Astrocyte of the cerebellum (primary cell): Measurements from ENCODE around the gene CCDC69.
"Not testable (repeated sequence)": the region's sequence is repeated elsewhere in the genome, so short reads cannot be mapped to it uniquely, and the experiment has no call there.

Experiments used
- DNase-seq: peaks from one replicate; pipeline ENCODE4 v3.0.0-alpha.2; 2011; ENCODE audit warnings: low read depth
- H3K4me3 ChIP-seq: 2 replicates; pipeline ENCODE4 v1.5.1; 2011; ENCODE audit warnings: mild to moderate bottlenecking, low read depth, low read length, moderate library complexity
- CTCF ChIP-seq: IDR thresholded peaks from 2 replicates; pipeline ENCODE4 v1.5.1; 2012; ENCODE audit warnings: low read length, low read depth, moderate library complexity, mild to moderate bottlenecking; ENCODE audit errors: missing control alignments
- in situ Hi-C: cut with HindIII; loops from 2 replicates; pipeline ENCODE4 v1.10.0; 2017; ENCODE audit warnings: low sequenced_read_pairs

CCDC69 gene

DNA sequence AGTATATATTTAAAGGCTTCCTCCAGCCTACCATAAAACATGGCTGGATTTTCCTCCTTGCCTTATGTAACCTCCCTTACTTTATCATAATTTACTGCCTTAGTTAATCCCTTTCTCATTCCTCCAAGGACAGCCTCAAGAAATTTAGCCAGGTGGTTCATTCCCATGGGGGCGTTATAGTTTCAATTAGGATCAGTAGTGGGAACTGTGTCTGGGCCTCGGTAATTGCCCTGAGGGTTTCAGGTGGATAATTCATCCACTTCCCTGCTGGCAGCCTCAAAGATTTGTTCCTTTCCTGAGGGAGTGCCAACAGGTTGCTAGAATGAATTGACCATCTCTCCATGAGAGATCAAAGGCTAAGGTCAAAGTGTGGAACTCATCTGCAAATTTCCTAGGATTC, 24.8 kb upstream of the CCDC69 start:
- H3K4me3 ChIP-seq = no peak overlapping the region
- in situ Hi-C loops = no loop called here
- TF ChIP-seq CTCF = no peak
- no peak for DNase-seq

DNA sequence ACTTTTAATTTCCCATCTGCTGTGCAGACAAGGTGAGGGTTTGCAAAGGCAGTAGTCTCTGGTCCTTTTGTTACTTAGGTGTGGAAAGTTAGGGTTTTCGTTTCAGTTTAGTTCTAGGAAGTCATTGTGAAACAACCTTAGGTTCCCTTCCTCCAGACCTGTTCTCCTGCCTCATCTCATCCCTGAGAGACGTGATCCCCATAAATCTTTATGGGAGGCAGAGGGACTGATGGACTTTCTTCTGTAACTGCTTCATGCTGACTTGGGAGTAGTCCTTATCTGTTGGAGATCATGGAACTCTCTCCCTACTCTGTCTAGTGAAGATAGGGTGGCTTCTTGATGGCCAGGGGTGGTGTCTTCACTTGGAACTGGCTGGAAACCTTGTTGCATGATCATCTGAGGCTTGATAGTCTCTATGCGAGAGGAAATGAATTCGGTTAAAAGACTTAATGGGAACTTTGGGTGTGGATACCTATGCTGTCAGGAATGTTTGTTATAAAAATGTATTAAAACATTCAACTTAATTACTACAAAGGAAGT, 21.9 kb upstream of the CCDC69 start:
- no peak for DNase-seq

DNA sequence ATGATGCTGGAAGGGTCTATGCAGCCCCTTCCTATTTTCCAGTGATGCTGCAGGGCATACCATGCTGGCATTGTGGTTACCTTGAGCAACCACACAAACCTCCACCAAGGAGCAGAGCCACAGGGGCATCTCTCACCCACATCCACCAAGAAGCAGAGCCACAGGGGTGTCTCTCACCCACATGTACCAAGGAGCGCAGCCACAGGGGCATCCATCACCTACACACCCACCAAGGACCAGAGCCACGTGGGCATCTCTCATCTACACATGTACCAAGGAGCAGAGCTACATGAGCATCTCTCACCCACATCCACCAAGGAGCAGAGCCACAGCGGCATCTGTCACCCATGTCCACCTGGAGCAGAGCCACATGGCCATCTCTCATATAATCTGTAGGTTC, 20.3 kb upstream of the CCDC69 start:
- TF ChIP-seq CTCF = no peak
- in situ Hi-C loops = no loop called here

More for the DNA sequence above, 21.9 kb upstream of the CCDC69 start:
- in situ Hi-C loops = no loop called here
- H3K4me3 ChIP-seq = no peak overlapping the region
- no peak for TF ChIP-seq CTCF

DNA sequence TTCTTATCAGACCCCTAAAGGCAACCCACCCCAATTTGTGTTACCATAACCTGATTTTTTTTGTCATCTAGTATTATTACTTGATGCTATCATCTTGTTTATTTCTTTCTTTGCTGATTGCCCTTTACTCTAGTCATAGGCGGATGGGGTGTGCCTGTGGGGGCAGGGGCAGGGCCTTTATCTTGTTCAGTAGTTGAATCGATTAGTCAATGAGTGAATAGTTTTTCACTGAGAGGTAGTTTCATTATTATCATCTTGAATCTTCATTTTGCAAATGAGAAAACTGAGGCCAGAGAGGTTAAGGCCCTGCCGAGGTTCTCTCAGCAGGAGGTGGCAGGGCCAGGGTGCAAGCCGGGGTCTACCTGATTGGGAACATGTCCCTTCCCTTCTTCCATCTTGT, 19.7 kb upstream of the CCDC69 start:
- no peak overlapping the region for H3K4me3 ChIP-seq
- no peak for DNase-seq
- in situ Hi-C loops = no loop called here
- TF ChIP-seq CTCF = no peak

More for the DNA sequence above, 20.3 kb upstream of the CCDC69 start:
- DNase-seq = no peak
- H3K4me3 ChIP-seq = no peak overlapping the region

DNA sequence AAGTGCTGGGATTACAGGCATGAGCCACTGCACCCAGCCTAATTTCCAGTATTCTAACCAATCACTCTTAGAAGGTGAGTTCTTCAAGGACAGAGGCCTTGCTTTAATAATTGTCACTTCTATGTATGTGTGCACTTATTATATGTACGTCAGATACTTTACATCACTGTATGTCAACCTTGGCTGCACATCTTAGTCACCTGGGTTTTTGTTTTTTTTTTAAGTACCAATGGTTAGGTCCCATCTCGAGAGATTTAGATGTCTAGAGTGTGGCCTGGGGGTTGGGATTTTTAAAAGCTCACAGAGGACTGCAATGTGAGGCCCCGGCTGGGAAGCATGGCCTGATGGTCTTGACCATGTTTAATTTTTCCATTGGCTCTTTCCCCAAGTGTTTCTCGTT, 19.2 kb upstream of the CCDC69 start:
- no peak for TF ChIP-seq CTCF
- DNase-seq = no peak
- no peak overlapping the region for H3K4me3 ChIP-seq
- in situ Hi-C loops = no loop called here

DNA sequence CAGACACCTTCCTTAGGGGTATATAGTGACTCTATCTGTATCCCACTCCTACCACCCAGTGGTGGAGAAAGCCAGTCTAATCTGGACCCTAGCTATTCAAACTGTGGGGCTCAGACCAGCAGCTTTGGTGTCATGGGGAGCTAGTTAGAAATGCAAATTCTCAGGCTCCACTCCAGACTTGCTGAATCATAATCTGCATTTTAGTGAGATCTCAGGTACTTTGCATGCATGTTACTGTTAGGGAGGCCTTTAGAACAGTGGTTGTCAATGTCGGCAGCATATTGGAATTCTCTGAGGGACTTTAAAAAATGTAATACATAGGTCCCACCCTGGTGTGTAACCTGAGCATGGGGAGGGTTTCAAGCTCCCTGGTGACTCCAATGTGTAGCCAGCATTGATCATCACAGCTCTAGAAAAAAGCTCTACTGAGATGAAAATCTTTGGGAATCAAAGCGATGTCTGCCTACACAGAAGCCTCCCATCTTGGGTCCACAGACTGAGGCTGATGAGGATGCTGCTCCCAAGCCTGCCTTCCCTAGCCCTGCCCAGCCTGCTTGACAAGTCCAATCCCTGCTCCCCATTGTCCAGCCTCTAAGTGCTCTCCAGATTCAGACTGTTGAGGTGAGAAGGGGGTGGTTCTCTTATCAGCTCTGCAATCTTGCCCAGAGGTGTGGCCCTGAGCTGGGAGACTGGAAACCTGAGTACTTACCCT, 17.2 kb upstream of the CCDC69 start:
- in situ Hi-C loops = no loop called here
- TF ChIP-seq CTCF = no peak
- H3K4me3 ChIP-seq = no peak overlapping the region
- DNase-seq = no peak

- H3K4me3 ChIP-seq, DNase-seq, in situ Hi-C loops: not testable (repeated sequence)
Observed at GRCh38 chr5:151240268-151240835, 16.5 kb upstream of the CCDC69 start.
